GM19328 (cell line): ENCODE results near the gene RAB31.

Experiments used
- ATAC-seq: cut with Tn5 transposase; IDR thresholded peaks from one replicate; pipeline ENCODE4 v1.9.1; 2021; ENCODE audit warnings: mild to moderate bottlenecking, moderate library complexity; ENCODE audit not compliant: unreplicated experiment

RAB31 gene

GRCh38 chr18:9712130-9712577 lies 4.1 kb downstream of the RAB31 start:
- ATAC-seq: no peak

- ATAC-seq: no peak
Measured at GRCh38 chr18:9712611-9713010, 4.5 kb downstream of the RAB31 start.

- ATAC-seq: no peak
Measured at GRCh38 chr18:9714266-9715087, 6.4 kb downstream of the RAB31 start.

GRCh38 chr18:9715088-9715343 lies 6.9 kb downstream of the RAB31 start:
- no peak for ATAC-seq

DNA sequence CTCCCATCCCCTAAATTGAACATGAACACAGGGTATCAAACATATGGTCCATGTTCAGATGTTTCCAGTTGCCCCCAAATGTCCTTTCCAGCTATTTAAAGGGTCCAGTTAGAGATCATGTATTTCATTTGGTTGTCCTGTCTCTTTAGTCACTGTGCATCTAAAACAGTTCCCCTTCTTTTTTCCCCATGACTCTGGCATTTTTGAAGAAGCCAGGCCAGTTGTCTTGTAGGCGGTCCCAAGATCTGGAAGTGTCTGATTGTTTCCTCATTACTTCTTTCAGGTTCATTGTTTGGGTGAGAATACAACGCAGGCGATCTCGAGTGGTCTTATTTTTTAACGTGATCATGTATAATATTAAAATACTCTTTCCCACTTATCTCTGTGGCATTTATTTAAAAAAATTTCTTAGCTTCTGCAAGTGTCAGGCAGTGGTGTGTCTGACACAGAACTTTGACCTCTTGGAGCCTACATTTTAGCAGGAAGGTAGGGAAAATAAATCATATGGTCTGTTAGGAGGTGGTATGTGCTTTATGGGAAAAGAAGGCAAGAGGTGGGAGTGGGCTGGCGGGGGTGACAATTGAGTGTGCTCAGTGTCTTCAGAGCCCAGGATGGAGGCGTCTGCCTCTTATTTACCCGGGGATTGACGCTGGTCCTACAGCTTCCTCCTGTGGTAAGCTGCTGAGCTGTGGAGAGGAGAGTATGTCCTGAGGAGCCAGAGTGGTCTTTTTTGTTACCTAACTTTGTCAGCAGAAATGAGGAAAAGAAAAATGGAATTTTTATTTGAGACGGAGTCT lies 8.1 kb downstream of the RAB31 start:
- ATAC-seq: no peak

DNA sequence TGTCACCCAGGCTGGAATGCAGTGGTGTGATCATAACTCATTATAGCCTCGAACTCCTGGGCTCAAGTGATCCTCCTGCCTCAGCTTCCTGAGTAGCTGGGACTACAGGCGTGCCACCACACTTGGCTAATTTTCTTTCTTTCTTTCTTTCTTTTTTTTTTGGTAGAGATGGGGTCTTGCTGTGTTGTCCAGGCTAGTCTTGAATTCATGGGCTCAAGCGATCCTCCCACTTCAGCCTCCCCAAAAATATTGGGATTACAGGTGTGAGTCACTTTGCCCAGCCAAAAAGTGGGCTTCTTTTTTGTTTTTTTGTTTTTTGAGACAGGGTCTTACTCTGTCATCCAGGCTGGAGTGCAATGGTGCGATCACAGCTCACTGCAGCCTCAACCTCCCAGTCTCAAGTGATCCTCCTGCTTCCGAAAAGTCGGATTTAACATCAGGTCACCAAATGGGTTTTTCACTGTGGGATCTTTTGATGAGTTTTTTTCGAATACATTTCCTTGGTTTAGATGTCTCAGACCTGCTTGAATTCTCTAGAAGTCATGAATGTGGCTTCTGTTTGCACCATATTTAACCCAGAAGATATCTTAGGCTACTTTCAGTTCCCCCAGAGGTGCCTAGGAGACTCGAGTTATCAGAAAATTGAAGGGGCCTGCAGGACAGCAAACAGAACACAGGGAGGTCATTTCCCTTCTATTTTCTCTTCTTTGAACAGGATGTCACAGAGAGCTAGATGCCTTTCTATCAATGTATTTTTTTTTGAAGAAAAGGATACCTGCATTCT lies 8.9 kb downstream of the RAB31 start:
- ATAC-seq: no peak

- ATAC-seq: no peak
Measured at GRCh38 chr18:9719421-9719981, 11.4 kb downstream of the RAB31 start.

DNA sequence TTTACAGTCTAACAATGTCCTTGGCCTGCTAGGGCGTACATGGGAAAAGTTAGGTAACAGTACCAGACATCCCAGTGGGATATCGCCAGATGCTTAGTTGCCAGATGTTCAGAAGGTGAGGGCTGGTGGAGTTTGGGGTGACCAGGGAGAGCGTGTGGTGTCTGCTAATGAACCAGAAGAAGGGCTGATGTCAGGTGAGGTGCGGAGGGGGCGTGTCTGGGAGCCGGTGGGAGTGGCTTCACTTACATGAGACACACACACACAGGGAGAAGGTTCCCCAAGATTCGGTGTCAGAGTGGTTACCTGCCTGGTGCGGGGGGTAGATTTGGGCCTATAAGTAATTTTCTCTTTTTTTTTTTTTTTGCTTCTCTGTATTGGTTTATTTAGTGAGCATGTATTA lies 12.2 kb downstream of the RAB31 start:
- no peak for ATAC-seq

DNA sequence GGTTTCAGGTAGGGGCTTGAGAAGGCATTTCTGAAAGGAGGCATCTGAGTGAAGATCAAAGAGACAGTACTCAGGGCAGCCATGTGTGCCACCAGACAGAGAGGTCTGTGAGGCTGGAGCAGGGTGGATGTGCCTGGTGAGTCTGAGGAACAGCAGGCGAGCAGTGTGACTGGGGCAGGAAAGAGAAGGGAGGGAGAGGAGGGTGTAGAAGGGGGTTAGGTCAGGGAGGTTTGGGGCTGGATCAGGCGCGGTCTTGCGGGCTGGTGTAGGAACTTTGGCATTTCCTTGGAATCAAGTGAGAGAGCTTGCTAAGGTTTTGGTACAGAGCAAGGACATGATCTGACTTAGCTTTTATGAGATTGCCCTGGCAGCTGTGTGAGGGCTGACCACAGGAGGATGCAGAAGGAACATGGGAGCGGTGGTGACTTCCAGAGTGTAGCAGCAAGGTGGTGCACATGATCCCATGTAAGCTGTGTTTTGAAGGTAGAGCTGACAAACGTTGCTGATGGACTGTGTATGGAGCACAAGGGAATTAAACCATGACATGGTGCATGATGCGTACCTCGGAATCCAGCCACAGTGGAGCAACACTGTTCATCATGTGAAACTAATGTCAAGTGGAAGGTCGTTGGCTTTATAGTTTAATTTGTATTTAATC lies 13.9 kb downstream of the RAB31 start:
- ATAC-seq: no peak

DNA sequence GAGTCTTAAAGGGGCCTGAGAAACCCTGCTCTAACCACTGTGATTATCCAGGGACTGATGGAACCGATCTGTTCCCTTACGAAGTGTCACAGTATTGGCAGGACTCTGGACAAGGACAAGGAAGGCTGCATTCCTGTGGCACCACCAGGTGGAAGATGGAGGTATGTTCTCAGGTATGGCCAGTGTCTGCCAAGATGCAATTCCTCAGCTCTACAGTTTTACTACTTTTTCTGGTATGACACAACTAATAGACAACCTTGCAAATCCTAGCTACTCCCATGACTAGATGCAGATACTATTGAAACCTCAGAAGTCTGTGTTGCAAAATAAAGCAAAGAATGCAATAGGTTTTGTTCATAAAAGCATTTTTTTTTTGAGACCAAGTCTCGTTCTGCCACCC lies 14.6 kb downstream of the RAB31 start:
- ATAC-seq: no peak

GRCh38 chr18:9724797-9725585 lies 16.9 kb downstream of the RAB31 start:
- ATAC-seq: no peak

GRCh38 chr18:9726175-9726574 lies 18.1 kb downstream of the RAB31 start:
- ATAC-seq: no peak

- no peak for ATAC-seq
Measured at GRCh38 chr18:9726936-9727335, 18.8 kb downstream of the RAB31 start.

GRCh38 chr18:9730786-9731185 lies 22.7 kb downstream of the RAB31 start:
- no peak for ATAC-seq

DNA sequence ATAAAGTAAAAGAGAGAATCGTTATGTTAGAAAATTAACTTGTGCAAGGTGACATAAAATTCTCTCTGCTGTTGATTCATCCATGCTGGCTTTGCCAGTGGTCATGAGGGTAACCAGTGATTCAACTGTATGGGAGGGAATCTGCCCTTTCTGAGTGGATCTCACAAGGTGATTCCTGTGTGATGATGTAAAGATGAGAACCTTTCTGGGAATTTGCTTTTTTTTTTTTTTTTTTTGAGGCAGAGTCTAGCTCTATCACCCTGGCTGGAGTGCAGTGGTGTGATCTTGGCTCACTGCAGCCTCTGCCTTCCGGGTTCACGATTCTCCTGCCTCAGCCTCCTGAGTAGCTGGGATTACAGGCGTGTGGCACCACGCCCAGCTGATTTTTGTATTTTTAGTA lies 23.3 kb downstream of the RAB31 start:
- ATAC-seq: no peak

DNA sequence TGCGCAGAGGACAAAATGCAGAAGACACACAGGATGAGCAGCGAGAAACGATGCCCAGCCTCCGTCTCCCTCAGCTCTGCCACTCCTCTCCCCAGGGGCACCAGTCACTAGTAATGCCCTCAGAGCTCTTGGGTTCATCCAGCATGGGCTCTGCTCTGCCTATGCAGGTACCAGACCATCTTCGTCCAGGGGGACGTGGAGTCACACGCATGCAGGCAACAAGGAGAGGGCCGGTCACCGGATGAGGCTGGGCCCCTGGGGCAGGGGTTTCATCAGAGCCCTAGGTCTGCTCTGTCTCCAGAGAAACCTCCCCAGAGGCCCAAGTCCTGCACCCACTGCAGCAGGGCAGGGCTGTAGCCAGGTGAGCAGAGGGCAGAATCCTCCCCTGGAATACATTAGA lies 23.9 kb downstream of the RAB31 start:
- no peak for ATAC-seq

- ATAC-seq: no peak
Measured at GRCh38 chr18:9734189-9734588, 26.1 kb downstream of the RAB31 start.

- ATAC-seq: no peak
Measured at GRCh38 chr18:9735238-9735637, 27.1 kb downstream of the RAB31 start.

- no peak for ATAC-seq
Measured at GRCh38 chr18:9735879-9736278, 27.8 kb downstream of the RAB31 start.

GRCh38 chr18:9736286-9736835 lies 28.3 kb downstream of the RAB31 start:
- no peak for ATAC-seq
